ENCODE results near the gene NADK. TPM values are rescaled to one million over a fixed set of nuclear protein-coding genes. Genes with fewer than 3 reads are reported as not detected.

NADK gene
- total and polyA plus RNA-seq, 10 of the 15 experiments (the other 5 are each of a cell fraction or from before 2014, with no cell fraction given) = 1.1 to 93.2 (median 46.9) TPM

GRCh38 chr1:1788136-1788535 is 9.9 kb upstream of the NADK start:
- no TSS peak for BruUV-seq (replicated peaks)
- no peak for ATAC-seq
- Histone ChIP-seq H3K36me3 (ENCODE audit: control insufficient read depth in 2 of 2, insufficient read depth in 2 of 2, low read length in 1 of 2) (peaks cover 43% of the 10 kb centered on the region in 2 experiments), H4K20me1 (ENCODE audit: control insufficient read depth, insufficient read depth) (no peaks in the 10 kb centered on the region; the same call in 1 of the 2 replicates), H3K4me1 (ENCODE audit: control insufficient read depth, insufficient read depth, low read length) (peaks cover 4% of the 10 kb centered on the region), H3K9ac (ENCODE audit: control insufficient read depth, insufficient read depth, low read length) (no peak overlapping the region), H3K27me3 (replicated peaks in 1 of 2; ENCODE audit: control insufficient read depth in 2 of 2, insufficient read depth in 2 of 2, low read length in 1 of 2) (no peaks in the 10 kb centered on the region), H3K27ac (ENCODE audit: control insufficient read depth, insufficient read depth) (no peak overlapping the region), H3K4me3 (no peak overlapping the region), H3K9me3 (replicated peaks; ENCODE audit: control insufficient read depth, insufficient read depth, low read length) (no peaks in the 10 kb centered on the region), H3K4me2 (ENCODE audit: control insufficient read depth, insufficient read depth) (no peak overlapping the region), H2AFZ (ENCODE audit: control insufficient read depth, low read depth, low read length) (no peak overlapping the region), H3K79me2 (ENCODE audit: control insufficient read depth, insufficient read depth, low read length) (no peaks in the 10 kb centered on the region)
- no peak for FAIRE-seq
- ChIA-PET RAD21 (ENCODE audit: unreplicated experiment) (interaction anchor here (2.6 kb wide), 1 partner anchor 118 kb away, joined by 17 read pairs; no protein-coding TSS in a partner anchor), POLR2A (no interaction called here), CTCF (interaction anchor here (1.3 kb wide), 1 partner anchor 104 kb away, joined by 3 read pairs; no protein-coding TSS in a partner anchor), SMC1A (ENCODE audit: uncharacterized antibody, unreplicated experiment) (interaction anchor here (0.9 to 2.0 kb wide), 3 partner anchors 8 to 118 kb away, joined by 4 to 10 read pairs (median 5); no protein-coding TSS in a partner anchor)
- WGBS (ENCODE audit: insufficient coverage, insufficient replicate concordance, low lambda C conversion rate, missing lambda C conversion rate) = 87% methylated on average over 7 of the region's 7 CpGs
- DNase-seq (ENCODE audit: low read depth, low spot score) = no peak
- in situ Hi-C loops (cut with MboI) (loop anchor here (10.0 kb wide), 1 partner anchor 117 kb away; no protein-coding TSS in a partner anchor), intact Hi-C loops (cut with micrococcal nuclease; ENCODE audit: unreplicated experiment) (no loop called here)
- TF ChIP-seq SUZ12 (IDR thresholded peaks at IDR 0.05; ENCODE audit: unreplicated experiment) (no peak), LARP7 (IDR thresholded peaks at IDR 0.05) (no peak), SREBF2 (IDR thresholded peaks at IDR 0.05; ENCODE audit: low read length) (no peak), CREM (IDR thresholded peaks at IDR 0.05; ENCODE audit: low read depth) (no peak), ZNF24 (IDR thresholded peaks at IDR 0.05) (no peak), SUPT20H (IDR thresholded peaks at IDR 0.05; ENCODE audit: borderline replicate concordance, control insufficient read depth, low read depth, low read length) (no peak), RBBP5 (conservative IDR thresholded peaks at IDR 0.05) (no peak), E2F4 (IDR thresholded peaks at IDR 0.05; ENCODE audit: low read depth, low read length) (no peak), IRF5 (IDR thresholded peaks at IDR 0.05; ENCODE audit: borderline replicate concordance) (no peak), RELB (IDR thresholded peaks at IDR 0.05; ENCODE audit: low read depth) (no peak), TAF1 (IDR thresholded peaks at IDR 0.05; ENCODE audit: borderline replicate concordance, low read depth, low read length) (no peak), KLF5 (IDR thresholded peaks at IDR 0.05; ENCODE audit: partially characterized antibody) (no peak)
- TF ChIP-seq, protein P1, sequence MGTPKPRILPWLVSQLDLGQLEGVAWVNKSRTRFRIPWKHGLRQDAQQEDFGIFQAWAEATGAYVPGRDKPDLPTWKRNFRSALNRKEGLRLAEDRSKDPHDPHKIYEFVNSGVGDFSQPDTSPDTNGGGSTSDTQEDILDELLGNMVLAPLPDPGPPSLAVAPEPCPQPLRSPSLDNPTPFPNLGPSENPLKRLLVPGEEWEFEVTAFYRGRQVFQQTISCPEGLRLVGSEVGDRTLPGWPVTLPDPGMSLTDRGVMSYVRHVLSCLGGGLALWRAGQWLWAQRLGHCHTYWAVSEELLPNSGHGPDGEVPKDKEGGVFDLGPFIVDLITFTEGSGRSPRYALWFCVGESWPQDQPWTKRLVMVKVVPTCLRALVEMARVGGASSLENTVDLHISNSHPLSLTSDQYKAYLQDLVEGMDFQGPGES (IDR thresholded peaks at IDR 0.05) = no peak
- TF ChIP-seq, protein P2, sequence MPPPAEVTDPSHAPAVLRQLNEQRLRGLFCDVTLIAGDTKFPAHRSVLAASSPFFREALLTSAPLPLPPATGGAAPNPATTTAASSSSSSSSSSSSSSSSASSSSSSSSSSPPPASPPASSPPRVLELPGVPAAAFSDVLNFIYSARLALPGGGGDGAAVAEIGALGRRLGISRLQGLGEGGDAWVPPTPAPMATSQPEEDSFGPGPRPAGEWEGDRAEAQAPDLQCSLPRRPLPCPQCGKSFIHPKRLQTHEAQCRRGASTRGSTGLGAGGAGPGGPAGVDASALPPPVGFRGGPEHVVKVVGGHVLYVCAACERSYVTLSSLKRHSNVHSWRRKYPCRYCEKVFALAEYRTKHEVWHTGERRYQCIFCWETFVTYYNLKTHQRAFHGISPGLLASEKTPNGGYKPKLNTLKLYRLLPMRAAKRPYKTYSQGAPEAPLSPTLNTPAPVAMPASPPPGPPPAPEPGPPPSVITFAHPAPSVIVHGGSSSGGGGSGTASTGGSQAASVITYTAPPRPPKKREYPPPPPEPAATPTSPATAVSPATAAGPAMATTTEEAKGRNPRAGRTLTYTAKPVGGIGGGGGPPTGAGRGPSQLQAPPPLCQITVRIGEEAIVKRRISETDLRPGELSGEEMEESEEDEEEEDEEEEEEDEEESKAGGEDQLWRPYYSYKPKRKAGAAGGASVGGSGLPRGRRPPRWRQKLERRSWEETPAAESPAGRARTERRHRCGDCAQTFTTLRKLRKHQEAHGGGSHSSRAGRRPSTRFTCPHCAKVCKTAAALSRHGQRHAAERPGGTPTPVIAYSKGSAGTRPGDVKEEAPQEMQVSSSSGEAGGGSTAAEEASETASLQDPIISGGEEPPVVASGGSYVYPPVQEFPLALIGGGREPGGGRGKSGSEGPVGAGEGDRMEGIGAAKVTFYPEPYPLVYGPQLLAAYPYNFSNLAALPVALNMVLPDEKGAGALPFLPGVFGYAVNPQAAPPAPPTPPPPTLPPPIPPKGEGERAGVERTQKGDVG (CRISPR knock-in tag; IDR thresholded peaks at IDR 0.05) = no peak
